Activated CD4-positive, alpha-beta T cell treated with anti-CD3 and anti-CD28 coated beads, Interleukin-2, amount 50 U/mL, for 24 hours (primary cell): ENCODE measurements around the gene CDKN1A.

Experiments used
- DNase-seq, 2 donors: peaks; one replicate each; pipeline ENCODE4 v3.0.0-alpha.2; 2020; ENCODE audit warnings: low read depth in 1 of 2, low spot score in 1 of 2

CDKN1A gene

DNA sequence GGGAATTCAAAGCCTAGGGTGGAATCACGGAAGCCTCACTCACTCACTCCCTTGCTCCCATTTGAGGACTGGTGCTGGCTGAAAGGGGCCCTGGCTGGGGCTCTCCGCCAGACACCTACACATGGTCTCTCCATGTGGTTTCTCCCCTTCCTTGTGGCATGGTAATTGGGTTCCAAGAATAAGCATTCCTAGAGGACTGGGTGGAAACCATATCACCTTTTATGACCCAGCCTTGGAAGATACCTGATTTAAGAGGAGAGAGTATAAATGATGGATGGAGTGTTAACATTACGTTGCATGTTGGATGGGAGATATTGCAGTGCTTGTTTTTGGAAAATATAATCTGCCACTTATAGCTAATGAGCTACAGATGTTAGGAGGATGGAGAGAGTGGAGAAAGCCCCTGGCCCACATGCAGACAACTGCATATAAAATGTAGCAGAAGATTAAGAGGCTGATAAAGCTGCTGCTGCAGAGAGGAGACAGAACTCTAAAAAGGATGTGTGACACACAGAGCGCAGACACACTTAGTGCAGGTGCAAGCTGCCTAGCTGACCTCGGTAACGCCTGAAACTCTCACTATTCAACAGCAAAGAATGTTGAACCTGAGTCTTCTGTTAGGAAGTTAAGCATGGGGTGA lies 23.3 kb upstream of the CDKN1A start:
- no peak for DNase-seq

DNA sequence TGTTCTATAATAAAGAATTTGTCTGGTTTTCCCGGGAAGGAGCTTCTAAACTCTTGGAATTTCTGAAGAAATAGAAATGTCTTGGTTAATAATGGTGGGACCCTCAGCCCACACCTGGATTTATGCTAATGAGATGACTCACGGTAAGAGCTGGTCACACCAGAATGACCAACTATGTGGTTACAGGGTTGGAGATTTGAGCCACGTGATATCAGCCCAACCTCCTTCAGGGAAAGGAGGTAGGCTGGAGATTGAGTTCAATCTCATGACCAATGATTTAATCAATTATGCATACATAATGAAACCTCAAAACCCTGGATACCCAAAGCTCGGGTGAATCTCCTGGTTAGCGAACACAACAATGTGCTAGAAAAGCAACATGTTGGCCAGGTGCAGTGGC lies 22.1 kb upstream of the CDKN1A start:
- DNase-seq: no peak

DNA sequence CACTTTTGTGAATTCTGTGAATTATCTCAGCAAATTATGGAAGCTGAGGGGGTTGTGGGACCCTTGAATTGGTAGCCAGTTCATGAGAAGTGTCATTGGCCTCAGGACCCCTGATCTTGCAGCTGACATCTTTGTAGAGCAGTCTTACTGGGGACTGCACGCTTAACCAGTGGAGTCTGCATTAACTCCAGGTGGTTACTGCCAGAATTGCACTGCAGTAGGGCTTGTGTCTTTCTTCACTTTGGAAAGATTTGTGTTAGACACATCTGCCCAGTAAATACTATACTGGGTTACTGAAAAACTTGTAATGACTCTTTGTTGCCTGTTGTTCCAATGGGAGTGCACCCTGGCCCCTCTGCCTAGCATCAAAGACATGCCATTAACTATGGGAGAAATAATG lies 21.2 kb upstream of the CDKN1A start:
- no peak for DNase-seq

DNA sequence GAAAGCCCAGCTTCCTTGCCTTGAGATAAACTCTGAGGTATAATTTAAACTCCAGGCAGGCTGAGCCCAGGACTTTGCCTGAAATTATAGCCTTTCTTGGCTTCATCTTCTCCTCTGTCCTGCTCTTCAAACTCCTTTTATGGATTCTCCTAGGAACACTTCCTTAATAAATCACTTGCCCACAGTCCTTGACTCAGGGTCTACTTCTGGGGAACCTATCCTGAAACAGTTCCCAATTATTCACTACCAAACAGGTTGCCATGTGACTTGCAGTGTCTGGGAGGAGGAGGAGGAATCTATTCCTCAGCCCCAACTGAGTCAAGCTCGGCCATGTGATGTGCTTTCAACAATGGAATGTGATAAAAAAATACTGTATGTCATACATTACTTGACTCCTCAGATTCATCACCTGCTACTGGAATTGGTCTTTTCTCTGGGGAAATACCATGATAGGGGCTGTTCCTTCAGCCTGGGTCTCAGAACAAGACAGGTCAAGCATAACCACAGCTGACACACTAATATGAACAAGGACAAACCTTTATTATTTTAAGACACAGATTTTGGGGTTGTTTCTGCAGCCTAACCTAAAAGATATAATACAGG lies 20.5 kb upstream of the CDKN1A start:
- DNase-seq: no peak

DNA sequence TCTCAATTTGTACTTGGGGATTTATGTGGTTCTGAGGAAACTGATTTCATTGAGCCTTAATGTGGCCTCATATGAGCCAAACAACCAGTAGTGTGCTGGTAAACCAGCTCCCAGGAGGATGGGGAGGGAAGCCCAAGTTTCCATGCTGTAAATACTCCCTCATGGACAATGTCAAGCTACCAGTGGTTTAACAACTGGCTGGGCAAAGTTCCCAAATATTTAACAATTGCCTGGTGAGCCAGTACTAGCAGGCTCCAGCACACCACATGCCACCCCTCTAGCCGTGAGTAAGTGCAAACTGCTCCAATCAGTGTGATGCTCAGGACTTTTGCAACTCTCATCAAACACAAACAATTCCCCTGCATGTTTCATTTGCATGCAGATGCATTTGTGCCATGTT lies 19.2 kb upstream of the CDKN1A start:
- no peak for DNase-seq

DNA sequence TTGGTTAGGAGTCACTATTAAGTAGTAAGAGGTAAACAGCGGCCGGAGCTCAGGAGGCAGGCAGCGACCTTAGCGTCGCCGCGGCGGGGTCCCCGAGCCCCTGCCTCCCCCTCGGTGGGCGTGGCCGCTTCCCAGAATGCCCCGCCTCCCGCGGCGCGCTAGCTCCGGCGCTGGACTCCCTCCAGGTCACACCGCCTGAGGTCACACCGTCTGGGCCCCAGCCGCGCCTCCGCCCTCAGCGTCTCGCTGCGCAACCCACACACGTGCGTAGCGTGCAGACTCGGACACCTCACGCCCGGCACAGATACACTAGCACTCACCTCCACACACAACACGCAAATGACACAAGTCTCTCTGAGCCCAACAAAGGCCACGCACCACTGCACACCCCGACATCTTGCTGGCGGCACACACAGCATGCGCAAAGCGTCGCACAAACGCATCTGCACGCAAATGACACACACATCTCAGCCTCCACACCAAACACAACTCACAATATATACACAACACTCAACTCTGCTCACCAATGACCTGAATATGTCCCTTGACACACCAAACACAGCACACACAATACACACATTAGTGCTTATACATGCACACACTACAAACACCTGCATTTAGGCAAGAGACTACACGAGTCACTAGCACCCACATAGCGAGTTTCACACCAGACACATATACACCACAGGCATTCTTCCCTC lies 17.6 kb upstream of the CDKN1A start:
- DNase-seq: no peak

DNA sequence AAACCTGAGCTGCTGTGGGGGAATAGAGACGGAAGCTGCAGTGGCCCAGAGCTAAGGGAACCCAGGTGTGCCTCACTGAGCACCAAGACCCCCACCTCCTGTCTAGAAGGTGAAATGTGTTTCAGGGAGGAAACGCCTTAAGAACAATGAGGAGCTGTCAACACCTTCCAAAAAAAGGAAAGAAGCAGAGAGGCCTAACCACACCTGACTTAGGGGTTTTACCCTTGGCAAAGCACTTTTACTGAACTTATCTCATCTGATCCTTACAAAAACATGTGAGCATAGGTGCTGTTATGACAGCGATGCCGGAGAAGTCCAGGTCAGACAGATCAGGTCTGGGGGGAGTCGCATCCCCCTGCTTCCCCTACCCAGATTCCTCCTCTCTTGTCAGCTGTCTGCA lies 16.1 kb upstream of the CDKN1A start:
- no peak for DNase-seq

DNA sequence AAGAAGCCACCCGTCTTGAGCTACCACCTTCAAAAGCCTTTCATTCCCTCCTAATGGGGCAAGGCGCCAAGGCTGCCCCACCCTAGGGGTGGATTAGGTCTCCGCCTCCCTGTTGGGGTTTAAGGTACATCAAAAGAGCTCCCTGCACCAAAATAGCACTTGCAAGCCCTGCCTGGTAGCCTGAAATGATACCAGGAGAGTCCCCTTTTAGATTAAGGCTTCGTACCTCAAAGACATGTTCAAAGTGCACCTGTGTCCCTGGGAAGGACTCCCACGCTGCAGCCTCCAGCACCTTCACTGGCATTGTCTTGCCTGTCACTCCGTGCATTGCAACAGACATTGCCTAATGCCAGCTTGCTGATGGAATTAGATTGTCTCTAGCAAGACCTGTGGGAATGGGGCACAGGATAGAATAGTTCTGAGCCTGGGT lies 15.7 kb upstream of the CDKN1A start:
- no peak for DNase-seq

DNA sequence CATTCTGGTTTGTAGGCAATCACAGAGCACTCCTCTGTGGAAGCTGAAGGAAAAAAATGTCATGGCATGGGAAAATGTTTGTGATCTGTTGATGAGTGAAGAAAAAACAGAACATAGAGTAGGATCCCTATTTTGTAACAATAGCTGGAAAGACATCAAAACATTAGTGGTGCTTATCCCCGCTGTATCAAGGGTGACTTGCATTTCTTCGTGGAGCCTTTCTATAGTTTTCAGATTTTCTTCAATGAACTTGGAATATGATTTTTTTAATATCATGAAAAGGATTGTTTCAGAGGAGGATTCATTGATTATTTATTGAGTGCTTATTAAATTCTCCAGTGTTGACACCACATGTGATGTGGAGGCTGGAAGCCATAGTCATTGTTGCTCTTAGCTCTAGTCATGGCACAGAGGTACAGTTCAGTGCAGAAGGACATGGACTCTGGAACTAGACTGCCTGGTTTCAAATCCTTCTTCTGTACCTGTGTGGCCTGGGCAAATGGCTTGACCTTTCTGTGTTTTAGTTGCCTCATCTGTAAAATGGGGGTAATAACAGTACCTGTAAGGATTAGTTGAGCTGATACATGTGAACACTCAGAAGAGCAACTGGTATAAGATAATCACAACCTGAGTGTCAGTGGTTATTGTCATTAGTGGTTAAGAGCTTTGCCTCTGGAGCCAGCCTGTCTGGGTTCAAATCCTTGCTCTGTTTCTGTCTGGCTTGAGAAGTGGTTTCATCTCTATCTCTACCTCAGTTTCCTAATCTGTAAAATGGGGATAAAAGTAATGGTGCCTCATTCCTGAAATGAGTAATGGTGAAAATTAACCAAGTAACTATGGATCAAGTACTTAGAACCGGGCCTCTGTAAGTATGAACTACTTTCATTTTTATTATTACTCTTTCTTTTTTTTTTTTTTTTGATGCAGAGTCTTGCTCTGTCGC lies 14.7 kb upstream of the CDKN1A start:
- DNase-seq: no peak

DNA sequence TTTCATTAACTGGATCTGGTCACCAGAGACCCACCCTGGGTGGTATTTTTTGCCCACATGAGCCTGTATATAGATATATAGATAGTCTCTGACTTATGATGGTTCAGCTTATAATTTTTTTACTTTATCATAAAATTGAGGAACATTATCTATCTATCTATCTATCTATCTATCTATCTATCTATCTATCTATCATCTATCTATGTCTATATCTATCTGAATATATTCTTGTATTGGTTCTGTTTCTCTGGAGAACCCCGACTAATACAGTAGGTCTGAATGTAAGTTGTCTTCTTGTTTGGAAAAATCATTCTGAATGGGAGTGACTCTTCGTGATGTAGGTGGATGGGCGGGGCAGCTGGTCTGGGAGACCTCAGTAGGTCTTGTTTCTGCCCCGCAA lies 13.3 kb upstream of the CDKN1A start:
- no peak for DNase-seq

DNA sequence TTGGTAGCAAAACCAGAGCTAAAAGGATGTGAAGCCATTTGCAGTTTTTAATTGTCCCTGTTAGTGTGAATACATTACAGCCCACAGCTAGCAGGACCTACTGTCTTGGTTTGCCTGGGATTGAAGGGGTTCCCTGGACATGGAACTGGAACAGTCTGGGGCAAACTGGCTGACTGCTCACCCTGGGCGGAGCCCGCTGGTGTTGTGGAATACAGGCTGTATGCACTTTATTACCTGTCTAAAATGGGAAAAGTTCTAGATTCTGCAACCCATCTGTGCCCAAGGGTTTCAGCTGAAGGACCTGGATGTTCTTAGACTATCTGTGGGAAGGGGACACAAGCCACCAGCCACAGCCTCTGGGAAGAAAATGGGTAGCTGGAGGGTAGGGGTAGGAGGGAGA lies 12.2 kb upstream of the CDKN1A start:
- no peak for DNase-seq

DNA sequence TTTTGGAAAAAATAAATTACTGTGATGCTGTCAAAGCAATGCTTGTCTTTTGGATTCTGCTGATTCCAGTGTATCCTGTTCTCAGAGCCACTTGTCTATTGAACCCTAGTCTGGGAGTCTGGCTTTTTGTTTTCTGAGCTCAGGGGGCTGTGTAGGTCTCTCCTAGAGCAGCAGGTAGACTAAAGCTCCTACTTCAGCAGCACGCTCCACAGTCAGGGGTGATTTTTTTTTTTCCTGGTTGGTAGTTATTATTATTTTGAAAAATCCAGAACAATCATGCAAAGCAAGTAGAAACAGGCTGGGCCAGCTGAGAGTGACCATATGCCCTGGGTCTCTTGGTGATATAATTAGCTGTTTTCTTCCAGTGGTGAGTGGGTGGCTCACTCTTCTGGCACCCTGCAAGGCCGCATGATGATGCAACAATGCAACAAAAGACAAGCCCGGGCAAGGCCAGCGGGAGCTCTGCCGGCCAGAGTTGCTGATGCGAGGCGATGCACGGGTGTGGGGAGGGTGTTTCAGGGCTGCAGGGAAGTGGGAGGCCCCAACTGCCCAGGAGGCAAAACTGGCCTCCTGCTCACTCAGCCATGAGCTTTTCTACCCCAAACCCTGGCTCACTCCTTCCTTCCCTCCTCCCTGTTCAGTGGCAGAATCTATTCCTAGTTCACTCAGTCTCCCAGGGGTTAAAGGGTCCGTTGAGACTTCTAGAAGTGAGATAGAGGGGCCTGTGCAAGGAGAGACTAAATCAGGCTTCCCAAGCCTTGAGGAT lies 11.5 kb upstream of the CDKN1A start:
- no peak for DNase-seq

DNA sequence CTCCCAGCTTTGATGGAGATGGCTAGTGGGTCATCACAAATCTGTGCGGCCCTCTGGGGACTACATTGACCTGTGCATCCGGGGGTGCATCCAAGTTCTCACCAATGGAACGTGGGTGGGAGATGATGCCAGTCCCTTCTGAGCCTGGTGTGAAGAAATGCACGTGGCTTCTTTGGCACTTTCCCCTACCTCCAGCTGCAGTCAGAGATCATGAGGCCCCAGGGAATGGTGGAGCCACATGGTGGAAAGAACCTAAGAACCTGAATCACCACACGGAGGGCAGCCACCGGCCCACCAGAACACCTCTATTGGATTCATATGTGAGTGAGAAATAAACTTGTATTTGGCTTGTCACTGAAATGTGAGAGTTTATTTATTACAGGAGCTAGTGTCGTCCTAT lies 9.9 kb upstream of the CDKN1A start:
- no peak for DNase-seq

DNA sequence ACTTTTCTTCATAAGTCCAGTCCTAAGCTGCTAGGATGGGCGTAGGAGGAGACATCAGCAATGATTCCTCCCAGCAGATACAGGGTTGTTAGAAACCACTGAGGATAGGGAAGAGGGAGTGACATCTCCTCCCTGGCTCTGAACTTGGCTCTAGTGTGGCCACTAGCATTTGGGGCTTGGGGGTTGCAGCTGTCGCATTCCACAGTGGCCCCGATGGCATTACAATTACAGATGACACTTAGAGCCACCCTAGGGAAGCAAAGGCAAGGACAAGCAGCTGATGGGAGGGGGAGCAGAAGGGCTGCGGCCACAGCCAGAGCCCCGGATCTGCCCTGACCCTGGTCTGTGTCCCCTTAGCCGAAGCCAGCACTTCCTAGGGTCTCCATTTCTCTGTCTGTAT lies 9.5 kb upstream of the CDKN1A start:
- no peak for DNase-seq

DNA sequence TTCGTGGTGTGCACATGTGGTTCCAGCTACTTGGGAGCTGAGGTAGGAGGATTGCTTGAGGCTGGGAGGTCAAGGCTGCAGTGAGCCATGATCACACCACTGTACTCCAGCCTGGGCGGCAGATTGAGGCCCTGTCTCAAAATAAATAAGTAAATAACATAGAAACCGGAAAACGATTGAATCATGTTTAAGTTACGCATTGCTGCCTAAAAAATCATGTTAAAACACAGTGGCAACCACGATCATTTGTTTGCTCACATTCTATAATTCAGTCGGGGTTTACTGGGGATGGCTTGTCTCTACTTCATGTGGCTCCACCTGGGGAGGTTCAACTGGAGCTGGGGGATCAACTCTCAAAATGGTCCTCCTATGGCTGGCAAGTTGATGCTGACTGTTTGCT lies 8.2 kb upstream of the CDKN1A start:
- no peak for DNase-seq

DNA sequence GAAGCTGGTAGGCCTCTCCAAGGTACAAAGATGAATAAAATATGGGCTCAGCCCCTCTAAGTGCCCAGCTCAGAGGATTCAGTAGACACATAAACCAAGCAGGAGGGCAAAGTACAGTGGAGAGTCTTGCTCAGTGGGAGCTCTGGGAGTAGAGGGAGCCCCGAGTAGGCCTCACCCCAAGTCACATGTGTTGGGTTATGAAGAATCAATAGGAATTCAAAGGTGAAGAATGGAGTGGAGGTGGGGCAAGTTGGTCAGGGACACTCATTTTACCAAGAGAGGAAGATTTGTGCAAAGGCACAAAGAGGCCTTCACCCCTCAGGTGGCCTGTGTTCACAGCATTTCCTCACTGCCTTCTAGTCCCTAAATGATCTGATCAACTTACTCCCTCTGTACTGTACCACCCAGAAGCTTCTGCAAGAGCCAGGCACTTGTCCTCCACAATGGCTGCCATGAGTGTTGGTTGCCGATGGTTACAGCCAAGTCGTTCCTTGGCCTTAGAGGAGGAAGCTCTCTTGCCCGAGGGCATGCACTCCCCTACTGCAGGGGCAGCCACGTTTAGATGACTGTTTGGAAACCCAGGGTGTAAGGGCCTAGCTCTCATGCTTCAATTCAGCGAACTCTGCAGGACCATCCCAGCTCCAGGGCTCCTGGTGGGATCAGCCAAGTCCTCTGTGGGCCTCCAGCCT lies 6.7 kb upstream of the CDKN1A start:
- DNase-seq: no peak

DNA sequence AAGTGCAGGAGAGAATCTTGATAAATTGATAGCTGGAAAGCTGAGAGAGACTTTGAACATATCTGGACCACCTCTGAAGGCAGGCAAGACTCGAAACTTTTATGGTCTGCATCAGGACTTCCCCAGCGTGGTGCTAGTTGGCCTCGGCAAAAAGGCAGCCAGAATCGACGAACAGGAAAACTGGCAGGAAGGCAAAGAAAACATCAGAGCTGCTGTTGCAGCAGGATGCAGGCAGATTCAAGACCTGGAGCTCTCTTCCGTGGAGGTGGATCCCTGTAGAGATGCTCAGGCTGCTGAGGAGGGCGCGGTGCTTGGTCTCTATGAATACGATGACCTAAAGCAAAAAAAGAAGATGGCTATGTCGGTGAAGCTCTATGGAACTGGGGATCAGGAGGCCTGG lies 4.6 kb upstream of the CDKN1A start:
- no peak for DNase-seq

DNA sequence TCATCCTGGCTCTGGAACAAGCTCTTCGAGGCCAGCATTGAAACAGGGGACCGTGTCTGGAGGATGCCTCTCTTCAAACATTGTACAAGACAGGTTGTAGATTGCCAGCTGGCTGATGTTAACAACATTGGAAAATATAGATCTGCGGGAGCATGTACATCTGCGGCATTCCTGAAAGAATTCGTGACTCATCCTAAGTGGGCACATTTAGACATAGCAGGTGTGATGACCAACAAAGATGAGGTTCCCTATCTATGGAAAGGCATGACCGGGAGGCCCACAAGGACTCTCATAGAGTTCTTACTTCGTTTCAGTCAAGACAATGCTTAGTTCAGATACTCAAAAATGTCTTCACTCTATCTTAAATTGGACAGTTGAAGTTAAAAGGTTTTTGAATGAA lies 3.6 kb upstream of the CDKN1A start:
- no peak for DNase-seq

DNA sequence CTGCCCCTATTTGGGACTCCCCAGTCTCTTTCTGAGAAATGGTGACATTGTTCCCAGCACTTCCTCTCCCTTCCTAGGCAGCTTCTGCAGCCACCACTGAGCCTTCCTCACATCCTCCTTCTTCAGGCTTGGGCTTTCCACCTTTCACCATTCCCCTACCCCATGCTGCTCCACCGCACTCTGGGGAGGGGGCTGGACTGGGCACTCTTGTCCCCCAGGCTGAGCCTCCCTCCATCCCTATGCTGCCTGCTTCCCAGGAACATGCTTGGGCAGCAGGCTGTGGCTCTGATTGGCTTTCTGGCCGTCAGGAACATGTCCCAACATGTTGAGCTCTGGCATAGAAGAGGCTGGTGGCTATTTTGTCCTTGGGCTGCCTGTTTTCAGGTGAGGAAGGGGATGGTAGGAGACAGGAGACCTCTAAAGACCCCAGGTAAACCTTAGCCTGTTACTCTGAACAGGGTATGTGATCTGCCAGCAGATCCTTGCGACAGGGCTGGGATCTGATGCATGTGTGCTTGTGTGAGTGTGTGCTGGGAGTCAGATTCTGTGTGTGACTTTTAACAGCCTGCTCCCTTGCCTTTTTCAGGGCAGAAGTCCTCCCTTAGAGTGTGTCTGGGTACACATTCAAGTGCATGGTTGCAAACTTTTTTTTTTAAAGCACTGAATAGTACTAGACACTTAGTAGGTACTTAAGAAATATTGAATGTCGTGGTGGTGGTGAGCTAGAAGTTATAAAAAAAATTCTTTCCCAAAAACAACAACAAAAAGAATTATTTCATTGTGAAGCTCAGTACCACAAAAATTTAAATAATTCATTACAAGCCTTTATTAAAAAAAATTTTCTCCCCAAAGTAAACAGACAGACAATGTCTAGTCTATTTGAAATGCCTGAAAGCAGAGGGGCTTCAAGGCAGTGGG lies 2.1 kb upstream of the CDKN1A start:
- DNase-seq: no peak
